ENCODE data around the gene CLEC16A.

CLEC16A gene

GRCh38 chr16:10906482-10906881 lies 37.9 kb upstream of the CLEC16A start:
- TF ChIP-seq POLR2AphosphoS5 (IDR thresholded peaks at IDR 0.05; ENCODE audit: low read depth) (no peak), REST (IDR thresholded peaks at IDR 0.05; ENCODE audit: insufficient replicate concordance, low read depth) (no peak), CTCF (IDR thresholded peaks at IDR 0.05; ENCODE audit: insufficient read depth, low read length) (no peak), GABPA (IDR thresholded peaks at IDR 0.05; ENCODE audit: low read depth) (no peak), SPI1 (IDR thresholded peaks at IDR 0.05; ENCODE audit: borderline replicate concordance, low read depth) (no peak)
- DNase-seq (ENCODE audit: low read depth in 1 of 2, low spot score in 1 of 2), result no peak
- Histone ChIP-seq H3K27me3 (ENCODE audit: insufficient read depth, poor library complexity, severe bottlenecking) (no peaks in the 10 kb centered on the region), H3K27ac (replicated peaks) (no peak overlapping the region), H3K4me3 (replicated peaks; ENCODE audit: insufficient read depth, low read length) (no peak overlapping the region)

GRCh38 chr16:10906914-10907756 lies 37.2 kb upstream of the CLEC16A start:
- H3K4me3 ChIP-seq (replicated peaks; ENCODE audit: insufficient read depth, low read length), result no peak overlapping the region
- H3K27ac ChIP-seq (replicated peaks), result no peak overlapping the region
- no peak for DNase-seq (ENCODE audit: low read depth in 1 of 2, low spot score in 1 of 2)
- no peaks in the 10 kb centered on the region for H3K27me3 ChIP-seq (ENCODE audit: insufficient read depth, poor library complexity, severe bottlenecking)
- no peak for TF ChIP-seq POLR2AphosphoS5 (IDR thresholded peaks at IDR 0.05; ENCODE audit: low read depth)
- no peak for TF ChIP-seq REST (IDR thresholded peaks at IDR 0.05; ENCODE audit: insufficient replicate concordance, low read depth)
- TF ChIP-seq CTCF (IDR thresholded peaks at IDR 0.05; ENCODE audit: insufficient read depth, low read length), result no peak
- TF ChIP-seq GABPA (IDR thresholded peaks at IDR 0.05; ENCODE audit: low read depth), result no peak
- TF ChIP-seq SPI1 (IDR thresholded peaks at IDR 0.05; ENCODE audit: borderline replicate concordance, low read depth), result no peak

GRCh38 chr16:10907757-10908045 lies 36.7 kb upstream of the CLEC16A start:
- no peaks in the 10 kb centered on the region for H3K27me3 ChIP-seq (ENCODE audit: insufficient read depth, poor library complexity, severe bottlenecking)
- no peak overlapping the region for H3K4me3 ChIP-seq (replicated peaks; ENCODE audit: insufficient read depth, low read length)
- H3K27ac ChIP-seq (replicated peaks), result no peak overlapping the region
- DNase-seq (ENCODE audit: low read depth in 1 of 2, low spot score in 1 of 2), result no peak
- TF ChIP-seq GABPA (IDR thresholded peaks at IDR 0.05; ENCODE audit: low read depth), result no peak
- no peak for TF ChIP-seq REST (IDR thresholded peaks at IDR 0.05; ENCODE audit: insufficient replicate concordance, low read depth)
- TF ChIP-seq CTCF (IDR thresholded peaks at IDR 0.05; ENCODE audit: insufficient read depth, low read length), result no peak
- TF ChIP-seq POLR2AphosphoS5 (IDR thresholded peaks at IDR 0.05; ENCODE audit: low read depth), result no peak
- TF ChIP-seq SPI1 (IDR thresholded peaks at IDR 0.05; ENCODE audit: borderline replicate concordance, low read depth), result no peak

Data from HL-60 (cell line).